KMS-11 (cell line): Measurements from ENCODE around the gene PGRMC1.

Experiments used
- H2AFZ ChIP-seq: fragments of 200-600 bp; sonication (generic); 2 replicates; pipeline ENCODE4 v1.6.1; 2016; ENCODE audit warnings: antibody characterized with exemption, mixed run types, low read depth
- H3K27ac ChIP-seq: fragments of 200-600 bp; sonication (generic); 2 replicates; pipeline ENCODE4 v1.6.1; 2016; ENCODE audit warnings: mild to moderate bottlenecking, mixed run types
- H3K27me3 ChIP-seq: fragments of 200-600 bp; sonication (generic); 2 replicates; pipeline ENCODE4 v1.6.1; 2017; ENCODE audit warnings: mild to moderate bottlenecking, low read depth, mixed run types, moderate library complexity; ENCODE audit not compliant: insufficient read depth
- H3K36me3 ChIP-seq: fragments of 200-600 bp; sonication (generic); 2 replicates; pipeline ENCODE4 v1.6.1; 2017; ENCODE audit warnings: mild to moderate bottlenecking, mixed run types; ENCODE audit not compliant: insufficient read depth
- H3K4me1 ChIP-seq: fragments of 200-600 bp; sonication (generic); 2 replicates; pipeline ENCODE4 v1.6.1; 2016; ENCODE audit warnings: mild to moderate bottlenecking, low read depth, mixed run types; ENCODE audit not compliant: poor library complexity, severe bottlenecking
- H3K4me2 ChIP-seq: fragments of 200-600 bp; sonication (generic); 2 replicates; pipeline ENCODE4 v1.7.0; 2016; ENCODE audit warnings: mild to moderate bottlenecking, mixed run types
- H3K4me3 ChIP-seq: fragments of 200-600 bp; sonication (generic); IDR thresholded peaks from 2 replicates; pipeline ENCODE4 v1.6.1; 2017; ENCODE audit warnings: low read depth, low read length, mixed read lengths; ENCODE audit not compliant: insufficient read depth
- H3K79me2 ChIP-seq: fragments of 200-600 bp; sonication (generic); 2 replicates; pipeline ENCODE4 v1.6.1; 2016; ENCODE audit warnings: low read depth, mixed run types; ENCODE audit not compliant: insufficient read depth
- H3K9ac ChIP-seq: fragments of 200-600 bp; sonication (generic); 2 replicates; pipeline ENCODE4 v1.6.1; 2016; ENCODE audit warnings: mild to moderate bottlenecking, mixed run types
- H4K20me1 ChIP-seq: fragments of 200-600 bp; sonication (generic); 2 replicates; pipeline ENCODE4 v1.6.1; 2016; ENCODE audit warnings: mild to moderate bottlenecking, mixed run types; ENCODE audit not compliant: insufficient read depth
- TF ChIP-seq, protein P1 (sequence below): fragments of 200-600 bp; sonication (generic); conservative IDR thresholded peaks from 2 replicates; pipeline ENCODE4 v1.6.1; 2017; ENCODE audit warnings: low read depth, mild to moderate bottlenecking, antibody characterized with exemption, low read length, moderate library complexity, mixed read lengths

The PGRMC1 gene

DNA sequence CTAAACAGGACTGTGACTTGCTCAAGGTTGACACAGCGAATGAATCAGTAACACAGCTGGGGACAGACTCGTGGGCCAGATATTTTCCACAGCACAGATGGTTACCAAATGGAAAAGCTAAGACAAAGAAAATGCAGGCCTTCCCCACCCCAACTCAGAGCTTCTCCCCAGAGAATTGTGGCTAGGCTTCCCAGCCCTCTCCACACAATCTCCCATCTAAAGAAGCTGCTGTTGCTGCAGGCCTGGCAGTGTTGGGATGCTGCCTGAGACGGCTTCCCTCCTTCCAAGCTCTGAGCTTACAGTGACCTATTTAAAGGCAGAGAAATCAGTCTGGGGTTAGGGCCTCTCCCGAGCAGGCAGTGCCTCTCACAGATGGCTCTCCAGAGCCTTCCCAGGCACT is 46.5 kb upstream of the PGRMC1 start:
- Histone ChIP-seq H3K4me2 (no peak overlapping the region), H3K4me3 (no peak overlapping the region), H3K36me3 (no peaks in the 10 kb centered on the region), H3K79me2 (no peaks in the 10 kb centered on the region), H2AFZ (no peak overlapping the region), H3K9ac (no peak overlapping the region), H3K27ac (no peak overlapping the region), H3K27me3 (no peaks in the 10 kb centered on the region), H4K20me1 (no peaks in the 10 kb centered on the region), H3K4me1 (no peaks in the 10 kb centered on the region)
- TF ChIP-seq, protein P1, sequence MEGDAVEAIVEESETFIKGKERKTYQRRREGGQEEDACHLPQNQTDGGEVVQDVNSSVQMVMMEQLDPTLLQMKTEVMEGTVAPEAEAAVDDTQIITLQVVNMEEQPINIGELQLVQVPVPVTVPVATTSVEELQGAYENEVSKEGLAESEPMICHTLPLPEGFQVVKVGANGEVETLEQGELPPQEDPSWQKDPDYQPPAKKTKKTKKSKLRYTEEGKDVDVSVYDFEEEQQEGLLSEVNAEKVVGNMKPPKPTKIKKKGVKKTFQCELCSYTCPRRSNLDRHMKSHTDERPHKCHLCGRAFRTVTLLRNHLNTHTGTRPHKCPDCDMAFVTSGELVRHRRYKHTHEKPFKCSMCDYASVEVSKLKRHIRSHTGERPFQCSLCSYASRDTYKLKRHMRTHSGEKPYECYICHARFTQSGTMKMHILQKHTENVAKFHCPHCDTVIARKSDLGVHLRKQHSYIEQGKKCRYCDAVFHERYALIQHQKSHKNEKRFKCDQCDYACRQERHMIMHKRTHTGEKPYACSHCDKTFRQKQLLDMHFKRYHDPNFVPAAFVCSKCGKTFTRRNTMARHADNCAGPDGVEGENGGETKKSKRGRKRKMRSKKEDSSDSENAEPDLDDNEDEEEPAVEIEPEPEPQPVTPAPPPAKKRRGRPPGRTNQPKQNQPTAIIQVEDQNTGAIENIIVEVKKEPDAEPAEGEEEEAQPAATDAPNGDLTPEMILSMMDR: no peak

DNA sequence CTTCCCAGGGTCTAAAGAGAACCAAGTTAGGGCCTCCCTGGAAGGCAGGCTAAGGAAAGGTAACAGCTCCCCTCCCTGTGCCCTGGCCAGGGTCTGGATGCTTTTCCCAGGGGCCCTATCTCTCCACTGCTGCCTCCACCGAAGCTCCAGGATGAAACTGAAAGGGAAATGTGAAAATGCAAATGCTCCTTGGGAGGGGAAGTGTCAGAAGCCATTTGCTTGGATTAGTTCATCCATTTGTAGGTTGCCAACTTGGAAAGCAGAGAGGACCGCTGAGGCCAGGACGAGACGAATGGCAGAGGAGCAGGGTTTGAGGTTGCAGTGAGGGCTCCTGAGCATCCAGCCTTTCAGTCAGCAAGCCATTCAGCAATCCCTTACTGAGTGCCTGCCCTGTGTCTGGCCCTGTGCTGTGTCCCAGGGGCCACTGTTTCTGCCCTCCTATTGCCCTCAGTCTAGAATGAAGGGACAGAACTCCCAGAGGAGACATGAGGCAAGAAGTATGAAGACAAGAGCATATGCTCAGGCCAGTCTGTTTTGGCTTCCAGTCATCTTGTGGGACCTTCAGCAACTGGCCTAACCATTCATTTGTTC is 45.9 kb upstream of the PGRMC1 start:
- Histone ChIP-seq H4K20me1 (no peaks in the 10 kb centered on the region), H3K79me2 (no peaks in the 10 kb centered on the region), H3K4me2 (no peak overlapping the region), H2AFZ (no peak overlapping the region), H3K27me3 (no peaks in the 10 kb centered on the region), H3K4me1 (no peaks in the 10 kb centered on the region), H3K36me3 (no peaks in the 10 kb centered on the region), H3K4me3 (no peak overlapping the region), H3K9ac (no peak overlapping the region), H3K27ac (no peak overlapping the region)
- TF ChIP-seq, protein P1: no peak

DNA sequence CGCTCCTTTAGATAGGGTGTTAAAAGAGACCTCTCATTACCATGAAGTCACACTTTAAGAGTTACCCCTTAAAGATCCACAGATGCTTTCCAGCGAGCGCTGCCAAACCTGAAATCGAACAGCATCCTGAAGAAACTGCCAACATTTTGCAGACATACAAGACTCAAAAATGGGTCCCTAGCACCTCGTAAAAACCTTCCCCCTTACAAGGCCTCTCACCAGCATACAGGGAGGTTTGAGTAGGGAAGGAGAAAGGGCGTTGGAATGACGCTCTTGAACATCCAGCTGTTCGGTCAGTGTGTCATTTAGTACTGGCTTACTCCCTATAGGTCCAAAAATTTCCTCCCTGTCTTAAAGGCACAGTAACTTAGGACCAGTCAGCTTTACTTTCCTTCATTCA is 45.3 kb upstream of the PGRMC1 start:
- Histone ChIP-seq H3K36me3 (no peaks in the 10 kb centered on the region), H3K79me2 (no peaks in the 10 kb centered on the region)

DNA sequence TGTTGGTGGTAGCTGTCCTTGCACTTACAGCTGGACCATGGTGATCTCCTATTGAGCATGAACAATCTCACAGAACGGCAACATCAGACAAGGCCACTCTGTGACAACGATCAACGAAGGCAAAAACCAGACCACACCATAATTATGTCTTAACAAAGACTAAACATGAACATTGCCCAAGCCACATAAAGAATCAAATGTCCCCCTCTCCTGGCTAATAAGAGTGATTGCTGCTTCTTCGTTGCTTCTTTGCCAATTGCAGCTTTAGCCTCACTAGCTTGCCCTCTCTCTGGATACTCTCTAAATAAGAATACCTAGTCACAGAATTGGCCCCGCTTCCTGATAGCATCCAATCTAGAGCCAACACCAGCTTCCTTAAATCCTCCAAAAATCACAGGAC is 41.5 kb upstream of the PGRMC1 start:
- no peaks in the 10 kb centered on the region for H3K4me1 ChIP-seq
- H3K4me3 ChIP-seq: no peak overlapping the region
- H3K27me3 ChIP-seq: no peaks in the 10 kb centered on the region
- no peak overlapping the region for H2AFZ ChIP-seq
- TF ChIP-seq, protein P1: 0 out of 2 replicates have a peak, but pooled peaks have one; percentile 23
- no peaks in the 10 kb centered on the region for H3K79me2 ChIP-seq
- no peaks in the 10 kb centered on the region for H3K36me3 ChIP-seq
- no peak overlapping the region for H3K9ac ChIP-seq
- no peak overlapping the region for H3K4me2 ChIP-seq
- H3K27ac ChIP-seq: no peak overlapping the region
- H4K20me1 ChIP-seq: no peaks in the 10 kb centered on the region

More for the DNA sequence above, 45.3 kb upstream of the PGRMC1 start:
- Histone ChIP-seq H2AFZ (no peak overlapping the region), H3K27me3 (no peaks in the 10 kb centered on the region), H3K27ac (no peak overlapping the region), H3K4me3 (no peak overlapping the region), H4K20me1 (no peaks in the 10 kb centered on the region), H3K4me2 (no peak overlapping the region), H3K4me1 (no peaks in the 10 kb centered on the region), H3K9ac (no peak overlapping the region)
- TF ChIP-seq, protein P1: no peak
